NOMO-1 (cell line): Measurements from ENCODE around the gene PTPN14.

Experiments
- DNase-seq, 2 experiments: peaks; one replicate each; lab custom pipeline; 2025; ENCODE audit not compliant: unreplicated experiment in 2 of 2; lab: John Stamatoyannopoulos, UW

Gene PTPN14

DNA sequence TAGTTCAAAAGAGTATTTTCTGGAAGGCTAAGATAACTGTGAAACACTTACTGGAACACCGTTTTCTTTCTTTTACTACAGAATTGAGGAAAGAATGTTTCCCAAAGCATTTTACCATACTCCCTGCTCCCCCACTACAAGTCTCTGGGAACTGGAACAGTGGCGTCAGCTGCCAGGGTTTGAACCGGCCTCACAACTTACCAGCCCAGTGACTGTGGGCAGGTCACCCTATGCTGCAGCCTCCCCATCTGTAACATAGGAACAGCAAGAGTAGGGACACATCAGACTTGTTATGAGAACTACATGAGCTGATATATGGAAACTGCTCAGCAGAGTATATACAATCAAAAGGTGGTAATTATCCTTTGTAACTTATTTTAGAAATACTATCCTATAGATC is 91.5 kb downstream of the PTPN14 start:
- no peak for DNase-seq

DNA sequence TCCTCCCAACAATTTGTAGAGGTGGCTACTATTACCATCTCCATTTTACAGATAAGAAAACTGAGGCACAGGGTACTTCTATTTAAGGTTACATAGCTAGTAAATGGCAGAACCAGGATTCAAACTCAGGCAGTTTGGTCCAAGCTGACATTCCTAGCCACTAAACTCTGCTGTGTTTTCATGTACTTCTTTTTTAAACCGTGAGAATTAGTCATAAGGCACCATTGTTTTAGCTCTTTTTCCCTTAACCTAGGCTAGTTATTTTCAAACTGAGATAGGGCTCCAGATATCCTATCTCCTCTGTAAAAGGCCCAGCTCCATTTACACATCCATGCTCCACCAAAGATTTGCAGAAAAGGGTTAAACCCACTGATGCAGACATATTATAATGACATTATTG is 92.9 kb downstream of the PTPN14 start:
- no peak for DNase-seq

DNA sequence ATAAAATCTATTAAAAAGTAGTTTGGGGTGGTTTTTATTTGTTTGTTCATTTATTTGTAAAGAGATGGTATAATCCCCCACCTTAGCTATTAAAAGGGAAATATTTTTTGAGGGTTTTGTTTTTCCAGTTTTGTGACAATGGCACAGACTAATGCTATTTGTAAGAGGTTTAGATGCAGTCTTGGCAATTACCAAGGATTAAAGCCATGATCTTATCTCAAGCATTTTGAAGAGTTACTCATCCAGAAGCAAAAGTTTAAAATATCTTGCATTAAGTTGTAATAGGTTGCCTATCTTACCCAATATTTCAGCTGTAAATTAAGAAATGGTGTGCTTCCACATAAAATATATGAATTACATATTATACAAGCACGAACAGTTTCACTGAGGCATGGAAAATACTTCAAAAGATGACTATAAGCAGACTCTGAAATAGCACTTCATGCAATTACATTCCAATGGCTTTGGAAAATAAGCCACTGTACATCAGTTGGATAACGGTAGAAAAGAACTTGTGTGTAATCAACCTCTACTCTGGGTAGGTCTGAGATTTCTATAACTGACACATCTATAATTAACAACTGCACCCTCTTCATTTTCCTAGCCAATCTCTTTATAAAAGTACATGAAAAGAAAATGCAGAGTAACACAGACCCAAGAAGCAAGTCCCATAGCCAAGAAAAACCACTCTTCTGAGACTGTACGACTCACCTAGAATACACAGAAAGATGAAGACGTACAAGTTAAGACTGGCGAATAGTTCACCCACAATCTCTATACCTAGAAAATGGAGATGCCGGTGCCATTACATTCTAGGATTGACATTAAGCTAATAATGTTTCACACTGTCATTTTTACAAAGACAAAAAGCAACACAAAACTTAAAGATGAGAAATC is 95.2 kb downstream of the PTPN14 start:
- DNase-seq: no peak

DNA sequence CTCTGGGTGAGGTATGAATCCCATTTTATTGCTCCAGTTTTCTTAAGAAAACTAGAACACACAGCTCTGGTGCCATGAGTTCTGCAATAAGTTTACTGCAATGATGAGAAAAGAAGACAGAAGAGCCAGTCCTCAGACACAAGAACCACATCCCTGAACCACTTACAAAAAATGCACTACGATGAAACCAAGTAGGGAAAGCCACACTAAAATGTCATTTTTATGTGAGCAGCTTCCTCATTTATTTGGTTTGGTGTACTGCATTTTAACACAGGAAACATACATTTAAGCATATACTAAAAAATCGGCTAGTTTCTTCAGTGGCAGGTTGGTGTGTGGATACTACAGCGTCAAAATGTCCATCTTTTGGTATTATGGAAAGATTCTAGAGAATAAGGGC is 95.9 kb downstream of the PTPN14 start:
- peak in 1 of 2 experiments; percentile 65 for DNase-seq

DNA sequence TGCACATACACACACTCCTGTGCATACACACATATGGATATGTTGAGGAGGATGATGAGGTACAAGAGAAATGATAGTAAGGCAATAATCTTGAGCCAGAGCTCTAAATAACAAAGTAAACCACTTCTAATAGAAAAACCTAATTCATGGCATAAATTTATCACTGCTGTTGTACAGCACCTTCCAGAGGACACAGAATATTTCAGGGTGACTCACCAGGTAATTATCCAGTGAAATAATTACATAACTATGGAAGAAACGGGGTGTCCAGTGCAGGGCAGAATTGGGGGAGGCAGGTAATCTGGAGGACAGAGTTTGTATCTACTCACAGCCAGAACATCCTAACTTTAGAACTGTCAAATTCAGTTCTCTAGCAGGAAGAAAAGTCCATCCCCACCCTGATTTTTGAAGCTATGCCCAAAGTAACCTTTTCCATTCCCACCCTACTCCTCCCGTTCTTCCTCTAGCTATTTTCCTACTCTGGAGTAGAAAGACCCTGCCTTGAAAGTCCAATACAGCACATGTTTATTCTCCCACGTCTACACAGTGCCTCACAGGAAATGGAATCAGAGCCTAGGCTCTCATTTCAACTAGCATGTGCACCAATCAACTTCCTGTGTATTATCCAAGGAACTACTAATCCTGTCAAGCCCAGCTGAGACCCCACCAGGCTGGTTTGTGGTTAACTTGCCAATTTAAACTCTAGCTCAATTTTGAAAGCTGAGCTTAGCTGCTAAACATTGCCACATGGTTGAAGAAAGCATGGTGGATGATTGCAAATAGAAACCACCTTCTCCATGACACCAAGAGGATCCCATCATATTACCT is 96.6 kb downstream of the PTPN14 start:
- peak; percentile 22 to 35 for DNase-seq

DNA sequence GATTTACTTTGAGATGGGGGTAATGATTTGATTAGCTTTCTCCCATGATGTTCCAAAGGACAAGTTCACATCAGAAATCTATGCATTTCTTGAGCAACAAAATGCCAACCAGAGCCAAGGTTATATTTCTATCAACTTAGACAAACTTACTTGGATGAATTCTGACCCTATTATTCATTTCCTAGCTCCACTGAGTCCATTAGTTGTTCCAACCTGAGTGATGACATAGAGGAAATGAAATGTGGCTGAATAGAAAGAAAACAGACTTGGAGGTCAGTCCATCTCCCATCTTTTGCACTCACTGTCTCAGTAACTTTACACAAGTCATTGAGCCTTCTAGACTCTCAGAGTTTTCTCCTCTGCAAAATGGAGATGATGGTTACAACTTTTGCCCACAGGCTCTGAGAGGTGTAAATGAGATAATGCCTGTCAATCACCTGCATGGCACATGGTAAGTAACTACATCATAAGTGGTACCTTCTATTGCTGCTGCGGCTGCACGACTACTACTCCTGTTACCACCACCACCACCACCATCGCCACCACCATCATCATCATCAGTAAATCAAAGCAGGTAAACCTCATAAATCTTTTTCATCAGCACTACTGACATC is 98.2 kb downstream of the PTPN14 start:
- no peak for DNase-seq

DNA sequence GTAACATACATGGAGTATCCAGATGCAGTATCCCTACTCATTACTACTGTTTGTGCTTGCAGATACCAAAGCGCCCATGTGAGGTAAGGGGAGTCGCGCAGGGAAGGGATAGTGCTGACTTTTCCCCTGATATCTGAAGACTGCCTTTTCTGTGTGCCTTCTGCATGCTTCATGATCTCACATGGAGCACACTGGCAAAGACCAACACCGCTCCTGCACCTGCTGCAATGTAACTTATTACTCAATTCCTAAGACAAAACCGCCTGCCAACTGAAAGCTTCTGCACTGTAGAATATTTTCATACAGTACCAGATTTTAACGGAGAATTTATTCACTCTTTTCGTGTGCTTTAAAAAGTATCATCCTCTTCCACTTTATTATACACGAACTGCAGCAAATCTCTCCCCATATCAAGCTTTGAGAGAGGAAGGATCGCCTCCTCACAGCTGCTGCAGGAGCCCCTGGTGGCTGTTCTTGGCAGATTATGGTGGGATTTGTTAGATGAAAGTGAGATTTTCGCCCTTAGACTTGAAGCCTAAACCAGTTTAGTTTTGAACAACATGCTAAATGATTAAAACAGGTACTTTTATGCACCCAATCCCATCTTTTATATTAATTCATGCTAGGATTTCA is 99.1 kb downstream of the PTPN14 start:
- no peak for DNase-seq

DNA sequence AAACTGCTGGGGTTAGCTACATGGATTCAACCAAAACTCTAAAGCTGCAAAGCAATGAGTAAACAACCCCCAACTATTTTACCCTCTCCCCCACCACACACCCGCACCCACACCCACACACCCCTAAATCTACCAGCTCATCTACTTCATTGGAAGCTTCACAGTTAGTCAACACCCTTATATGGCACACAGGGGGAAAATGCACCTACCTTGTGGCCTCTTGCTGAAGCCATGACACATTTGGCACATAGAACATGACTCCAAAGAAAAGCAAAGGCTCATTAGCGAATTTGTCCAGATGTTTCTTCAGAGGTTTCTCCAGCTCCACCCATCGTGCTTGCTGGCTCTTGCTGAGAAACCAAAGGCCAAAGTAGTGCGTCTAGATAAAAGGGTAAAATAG is 99.8 kb downstream of the PTPN14 start:
- no peak for DNase-seq

DNA sequence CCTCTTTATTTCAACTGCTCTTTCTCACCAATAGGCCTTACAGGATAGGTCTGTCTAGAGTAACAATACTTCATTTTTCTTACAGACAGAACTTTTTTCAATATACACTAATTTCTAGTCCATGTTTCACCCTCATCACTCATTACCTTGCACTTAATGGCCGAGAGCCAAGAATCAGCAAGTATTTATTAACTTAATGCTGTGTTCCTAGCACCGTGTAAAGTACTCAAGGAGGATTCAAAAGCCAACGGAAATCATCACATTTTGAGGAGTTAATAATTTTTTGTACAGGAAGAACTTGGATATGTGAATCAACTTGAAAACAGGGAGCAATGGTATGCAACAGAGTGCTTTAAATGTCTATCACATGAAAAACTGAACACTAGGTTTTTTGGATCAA is 102.0 kb downstream of the PTPN14 start:
- no peak for DNase-seq

DNA sequence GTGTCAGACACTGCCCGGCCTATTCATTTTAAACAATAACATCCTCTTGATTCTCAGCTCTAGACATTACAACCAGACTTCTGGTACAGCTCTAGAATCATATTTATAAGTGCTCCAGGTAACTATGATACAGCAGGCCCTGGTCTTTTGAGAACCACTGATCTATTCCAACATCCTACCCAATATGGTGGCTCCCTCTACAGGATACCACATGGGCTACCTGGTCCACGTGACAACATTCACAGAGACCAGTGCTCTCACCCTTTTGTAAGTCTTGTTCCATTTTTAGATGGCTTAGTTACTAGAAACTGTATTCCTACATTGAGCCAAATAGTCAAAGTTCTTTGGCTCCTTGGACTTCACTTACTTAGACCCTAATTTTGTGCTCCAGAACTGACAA is 102.9 kb downstream of the PTPN14 start:
- DNase-seq: no peak

DNA sequence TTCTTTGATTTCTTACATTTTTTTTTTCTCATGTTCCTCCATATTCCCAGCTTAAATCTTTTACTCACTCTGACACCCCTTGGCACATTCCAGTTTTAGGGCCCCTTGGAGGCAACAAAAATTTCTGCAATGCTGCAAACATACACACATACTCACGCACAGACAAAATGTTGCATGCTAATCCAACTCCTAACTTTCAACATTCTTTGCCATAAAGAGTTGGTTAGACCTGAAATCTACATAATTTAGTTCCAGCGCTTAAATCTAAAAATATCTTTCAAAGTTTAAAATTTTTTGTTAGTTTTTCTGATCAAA is 103.9 kb downstream of the PTPN14 start:
- DNase-seq: no peak

DNA sequence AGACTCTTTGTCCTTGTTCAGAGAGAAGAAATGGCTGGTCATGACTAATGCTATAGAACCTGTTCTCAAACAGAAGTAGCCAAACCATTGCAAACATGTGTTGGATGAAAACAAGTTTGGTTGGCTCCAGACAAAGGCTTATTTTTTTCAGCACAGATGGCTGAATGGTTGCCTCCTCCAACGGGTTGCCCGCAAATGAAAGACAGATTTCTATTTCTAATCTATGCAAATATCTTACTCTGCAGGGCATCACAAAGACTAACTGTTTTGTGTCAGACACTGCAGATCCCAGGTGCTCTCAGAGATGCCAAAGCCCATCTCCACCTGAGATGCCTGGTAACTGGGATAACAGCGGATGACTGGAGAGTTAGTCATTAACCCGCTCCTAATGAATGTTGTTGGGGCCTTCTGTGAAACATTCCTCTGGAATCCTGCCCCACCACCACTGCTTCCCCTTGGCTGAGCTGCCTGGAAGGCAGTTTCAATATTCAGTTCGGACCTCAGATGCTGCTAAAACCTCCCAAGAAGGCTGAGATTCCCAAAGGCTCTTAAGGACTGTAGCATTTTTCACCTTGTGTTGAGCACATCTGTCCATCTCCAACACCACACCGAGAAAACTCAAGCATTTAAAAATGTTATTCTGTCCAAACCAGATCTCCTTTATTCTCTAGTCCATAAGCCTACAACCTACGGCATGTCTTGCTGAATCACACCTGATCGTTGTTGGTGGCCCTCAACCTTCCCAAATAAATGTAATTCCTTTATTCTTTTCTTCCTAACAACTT is 104.4 kb downstream of the PTPN14 start:
- DNase-seq: no peak

DNA sequence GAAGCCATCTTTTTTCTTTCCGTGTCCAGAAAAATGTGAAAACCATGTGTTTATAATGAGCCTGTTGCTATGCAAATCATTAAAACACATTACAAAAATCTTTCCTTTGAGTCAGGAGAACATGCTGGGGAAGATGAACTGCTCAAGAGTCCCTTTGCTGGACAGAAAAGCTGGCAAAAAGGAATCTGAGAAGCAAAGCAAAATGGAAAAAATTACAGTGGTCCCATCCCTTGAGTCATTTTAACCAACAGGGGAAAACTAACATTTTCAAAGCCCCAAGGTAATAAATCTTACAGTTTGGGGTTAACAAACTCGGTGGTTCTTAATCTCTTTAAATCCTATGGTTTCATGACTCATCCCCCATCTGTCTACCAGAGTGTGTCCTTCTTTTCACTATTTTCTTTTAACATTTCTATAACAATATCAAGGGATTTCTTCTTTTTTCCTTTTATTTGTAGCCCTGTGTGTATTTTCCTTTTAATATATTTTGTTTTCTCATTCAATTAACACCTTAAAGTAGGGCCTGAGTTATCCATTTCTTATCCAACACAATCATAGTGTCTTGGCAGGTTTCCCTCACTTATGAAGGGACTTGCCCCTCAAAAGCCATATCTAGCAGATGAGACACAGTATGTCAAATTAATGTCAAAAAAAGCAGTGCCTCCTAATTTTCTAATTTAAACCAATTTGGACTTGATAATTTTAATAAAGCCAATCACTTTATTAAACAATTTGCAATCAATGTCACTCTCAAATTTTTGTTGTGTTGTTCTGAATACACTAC is 105.4 kb downstream of the PTPN14 start:
- DNase-seq: peak in 1 of 2 experiments; percentile 79

DNA sequence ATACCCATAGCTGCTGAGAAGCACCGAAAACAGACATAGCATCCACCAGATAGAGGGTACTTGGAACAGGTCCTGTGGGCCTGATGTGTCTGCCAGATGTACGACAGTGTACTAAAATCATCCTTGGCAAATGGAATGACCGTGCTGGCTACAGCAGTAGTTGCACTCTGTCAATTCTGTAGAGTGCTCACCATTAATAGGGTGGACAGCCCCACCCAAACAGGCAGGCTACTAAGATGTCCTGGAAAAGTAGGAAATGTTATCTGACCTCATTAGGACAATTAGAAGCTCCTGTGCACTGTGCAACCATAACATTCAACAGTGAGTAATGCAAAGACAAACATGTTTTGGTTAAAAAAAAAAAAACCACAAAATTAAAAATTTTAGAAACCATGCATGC is 106.2 kb downstream of the PTPN14 start:
- DNase-seq: no peak

DNA sequence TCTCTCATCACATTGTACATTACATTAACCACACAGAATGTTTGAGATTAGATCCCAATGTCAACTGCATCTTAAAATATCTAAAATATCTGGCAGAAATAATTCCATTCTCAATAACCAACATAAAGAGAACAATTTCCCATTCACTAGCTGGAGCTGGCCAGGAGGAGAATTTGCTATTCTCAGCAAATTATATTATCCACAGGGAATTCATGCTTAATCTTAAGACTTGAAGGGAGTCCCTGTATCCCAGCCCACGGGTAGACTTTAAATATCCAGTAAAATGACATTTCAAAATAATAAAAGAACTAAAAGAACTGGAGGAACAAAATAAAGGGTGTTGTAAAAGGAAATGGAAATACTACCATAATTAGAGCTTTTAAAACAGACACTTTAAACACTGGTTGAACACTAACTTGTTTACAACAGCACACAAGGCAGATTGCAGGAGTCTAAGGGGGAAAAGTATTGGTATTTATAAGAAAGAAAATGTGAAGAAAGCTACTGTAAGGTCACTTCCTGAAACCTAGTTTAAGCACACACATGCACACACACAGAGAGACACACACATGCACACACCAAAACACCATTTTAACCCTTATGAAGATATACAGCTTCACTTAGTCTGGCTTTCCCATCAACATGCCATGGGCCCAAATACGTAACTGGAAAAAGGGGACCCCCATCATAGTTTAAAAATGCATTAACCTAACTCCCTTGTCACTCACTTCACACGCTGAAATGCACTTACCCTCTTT is 107.0 kb downstream of the PTPN14 start:
- peak in 1 of 2 experiments; percentile 14 for DNase-seq

DNA sequence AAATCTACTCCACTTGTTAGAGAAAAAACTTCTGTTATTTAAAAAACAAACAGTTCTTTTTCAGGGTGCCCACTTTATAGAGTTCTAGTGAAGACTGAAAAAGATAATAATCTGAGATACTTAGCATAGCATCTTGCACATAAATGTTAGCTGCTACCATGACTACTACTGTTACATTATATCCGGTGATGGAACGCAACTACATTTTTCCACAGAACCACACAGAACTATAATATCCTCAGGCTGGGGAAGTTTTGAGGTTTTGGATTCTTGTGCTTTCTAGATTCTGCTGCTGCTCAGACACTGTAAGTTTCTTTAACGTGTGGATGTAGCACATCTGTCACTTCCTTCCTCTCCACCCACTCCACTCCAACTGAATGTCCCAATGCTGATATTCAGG is 110.3 kb downstream of the PTPN14 start:
- DNase-seq: peak in 1 of 2 experiments; percentile 47

DNA sequence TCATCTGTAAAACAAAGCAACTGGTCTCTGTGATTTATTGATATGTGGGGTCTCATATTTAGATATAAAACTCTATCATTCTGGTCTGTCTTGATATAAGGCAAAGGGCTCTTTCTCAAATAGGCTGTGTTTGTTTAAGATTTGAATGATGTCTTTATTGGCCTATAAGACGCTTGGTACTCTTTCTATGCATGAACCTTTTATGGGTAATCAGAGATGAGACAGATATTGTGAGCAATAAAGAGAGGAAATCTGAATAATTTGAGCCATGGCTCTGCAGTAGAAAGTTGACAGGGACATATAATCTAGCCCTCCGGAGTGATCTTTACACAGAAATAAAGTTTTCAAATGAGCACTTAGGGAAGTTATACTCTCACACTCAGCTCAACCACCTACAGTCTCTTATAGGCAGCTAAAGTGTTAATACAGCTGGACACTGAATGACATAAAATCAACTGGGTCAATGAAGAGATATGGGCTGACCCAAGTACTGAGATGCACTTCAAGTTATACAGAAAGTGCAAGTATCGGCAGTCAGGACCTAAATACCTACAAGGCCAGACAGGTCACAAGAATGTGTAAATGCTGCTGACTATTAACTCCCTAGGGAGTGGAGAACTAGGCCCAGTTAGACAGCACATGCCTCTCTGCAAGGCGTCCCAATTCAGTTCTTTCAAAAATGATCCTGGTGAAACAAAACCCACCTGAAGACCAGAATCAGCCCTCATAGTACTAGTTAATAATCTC is 111.0 kb downstream of the PTPN14 start:
- DNase-seq: no peak
